GM21529 (cell line): ENCODE data around the gene HOXD12.

Experiments
- ATAC-seq: cut with Tn5 transposase; IDR thresholded peaks from one replicate; pipeline ENCODE4 v1.9.1; 2021; ENCODE audit not compliant: unreplicated experiment

HOXD12 gene

GRCh38 chr2:176105078-176105729 is 5.6 kb downstream of the HOXD12 start:
- ATAC-seq, result no peak

- no peak for ATAC-seq
Observed at GRCh38 chr2:176105730-176106580, 6.4 kb downstream of the HOXD12 start.

- ATAC-seq, result no peak
Observed at GRCh38 chr2:176106581-176107539, 7.3 kb downstream of the HOXD12 start, which contains the start of gene HOXD11. Gene HOXD11 (plus strand): TSS chr2:176107280. CDS start chr2:176107356, 76 bp downstream.

- ATAC-seq, result no peak
Observed at GRCh38 chr2:176107731-176108181, 8.2 kb downstream of the HOXD12 start.

- ATAC-seq, result no peak
Observed at GRCh38 chr2:176109192-176109901, 9.8 kb downstream of the HOXD12 start.

- no peak for ATAC-seq
Observed at GRCh38 chr2:176109946-176110345, 10.4 kb downstream of the HOXD12 start.

- no peak for ATAC-seq
Observed at GRCh38 chr2:176110415-176111308, 11.1 kb downstream of the HOXD12 start.

GRCh38 chr2:176111309-176111663 is 11.7 kb downstream of the HOXD12 start:
- ATAC-seq, result no peak

- no peak for ATAC-seq
Observed at GRCh38 chr2:176111846-176112374, 12.3 kb downstream of the HOXD12 start.

GRCh38 chr2:176112375-176113302 is 13.0 kb downstream of the HOXD12 start:
- ATAC-seq, result no peak

GRCh38 chr2:176114120-176114929 is 14.7 kb downstream of the HOXD12 start:
- no peak for ATAC-seq

- no peak for ATAC-seq
Observed at GRCh38 chr2:176114930-176115625, 15.5 kb downstream of the HOXD12 start.

GRCh38 chr2:176115883-176116813 is 16.6 kb downstream of the HOXD12 start, which contains the start of gene HOXD10:
Gene HOXD10 (plus strand): TSS chr2:176116778. CDS start chr2:176116834, 56 bp downstream.
- ATAC-seq, result no peak

GRCh38 chr2:176117162-176117822 is 17.7 kb downstream of the HOXD12 start:
- ATAC-seq, result no peak

GRCh38 chr2:176117823-176118371 is 18.3 kb downstream of the HOXD12 start:
- no peak for ATAC-seq
